ENCODE results near the gene PTRH1. TPM values are rescaled to one million over a fixed set of nuclear protein-coding genes. Genes with fewer than 3 reads are reported as not detected.

Gene PTRH1
- total and polyA plus RNA-seq, 2 of the 13 experiments (the other 11 are each of a cell fraction or from before 2014, with no cell fraction given) = 4.0 to 10.4 TPM

DNA sequence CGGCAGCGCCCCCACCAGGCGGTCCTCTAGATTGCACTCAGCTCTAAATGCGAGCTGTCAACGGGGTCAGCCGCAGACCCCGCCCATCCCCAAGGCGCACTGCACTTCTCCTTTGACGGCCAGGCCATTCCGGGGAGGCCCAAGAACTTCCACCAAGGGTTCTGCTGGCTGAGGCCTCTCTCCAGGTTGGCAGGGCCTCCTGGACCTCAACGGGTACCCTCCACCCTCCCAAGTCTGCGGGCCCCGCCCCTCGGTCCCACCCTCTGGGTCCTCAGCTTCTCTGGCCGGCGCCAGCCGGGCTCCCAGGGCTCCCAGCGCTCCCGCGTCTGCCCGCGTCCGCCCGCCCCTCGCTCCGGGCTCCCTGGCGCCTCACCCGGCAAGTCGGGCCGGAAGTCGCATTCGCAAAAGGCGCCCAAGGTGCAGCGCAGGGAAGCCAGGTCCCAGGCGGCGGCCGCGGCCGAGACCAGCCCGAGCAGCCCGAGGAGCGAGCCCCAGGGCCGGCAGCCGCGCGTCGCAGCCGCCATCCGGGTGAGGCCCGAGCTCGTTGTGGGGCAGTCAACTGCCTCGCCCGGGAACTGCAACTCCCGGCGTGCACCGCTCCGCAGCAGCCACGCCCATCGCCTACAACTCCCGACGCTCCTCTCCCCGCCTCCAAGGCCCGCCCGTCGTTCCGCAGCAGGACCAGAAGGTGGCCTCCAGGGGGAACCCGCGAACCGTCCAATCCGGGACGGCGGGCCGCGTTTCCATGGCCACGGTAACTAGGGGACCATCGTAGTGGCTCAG is 19.5 kb upstream of the PTRH1 start, which contains the start of gene TOR2A (continued):
- TF ChIP-seq, protein P1, sequence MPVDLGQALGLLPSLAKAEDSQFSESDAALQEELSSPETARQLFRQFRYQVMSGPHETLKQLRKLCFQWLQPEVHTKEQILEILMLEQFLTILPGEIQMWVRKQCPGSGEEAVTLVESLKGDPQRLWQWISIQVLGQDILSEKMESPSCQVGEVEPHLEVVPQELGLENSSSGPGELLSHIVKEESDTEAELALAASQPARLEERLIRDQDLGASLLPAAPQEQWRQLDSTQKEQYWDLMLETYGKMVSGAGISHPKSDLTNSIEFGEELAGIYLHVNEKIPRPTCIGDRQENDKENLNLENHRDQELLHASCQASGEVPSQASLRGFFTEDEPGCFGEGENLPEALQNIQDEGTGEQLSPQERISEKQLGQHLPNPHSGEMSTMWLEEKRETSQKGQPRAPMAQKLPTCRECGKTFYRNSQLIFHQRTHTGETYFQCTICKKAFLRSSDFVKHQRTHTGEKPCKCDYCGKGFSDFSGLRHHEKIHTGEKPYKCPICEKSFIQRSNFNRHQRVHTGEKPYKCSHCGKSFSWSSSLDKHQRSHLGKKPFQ (CRISPR knock-in tag; IDR thresholded peaks at IDR 0.05; ENCODE audit: insufficient replicate concordance) = no peak
- TF ChIP-seq, protein P2, sequence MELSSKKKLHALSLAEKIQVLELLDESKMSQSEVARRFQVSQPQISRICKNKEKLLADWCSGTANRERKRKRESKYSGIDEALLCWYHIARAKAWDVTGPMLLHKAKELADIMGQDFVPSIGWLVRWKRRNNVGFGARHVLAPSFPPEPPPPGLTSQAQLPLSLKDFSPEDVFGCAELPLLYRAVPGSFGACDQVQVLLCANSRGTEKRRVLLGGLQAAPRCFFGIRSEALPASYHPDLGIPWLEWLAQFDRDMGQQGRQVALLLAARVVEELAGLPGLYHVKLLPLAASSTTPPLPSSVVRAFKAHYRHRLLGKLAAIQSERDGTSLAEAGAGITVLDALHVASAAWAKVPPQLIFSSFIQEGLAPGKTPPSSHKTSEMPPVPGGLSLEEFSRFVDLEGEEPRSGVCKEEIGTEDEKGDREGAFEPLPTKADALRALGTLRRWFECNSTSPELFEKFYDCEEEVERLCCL (CRISPR knock-in tag; IDR thresholded peaks at IDR 0.05; ENCODE audit: borderline replicate concordance) = no peak
- TF ChIP-seq, protein P3, sequence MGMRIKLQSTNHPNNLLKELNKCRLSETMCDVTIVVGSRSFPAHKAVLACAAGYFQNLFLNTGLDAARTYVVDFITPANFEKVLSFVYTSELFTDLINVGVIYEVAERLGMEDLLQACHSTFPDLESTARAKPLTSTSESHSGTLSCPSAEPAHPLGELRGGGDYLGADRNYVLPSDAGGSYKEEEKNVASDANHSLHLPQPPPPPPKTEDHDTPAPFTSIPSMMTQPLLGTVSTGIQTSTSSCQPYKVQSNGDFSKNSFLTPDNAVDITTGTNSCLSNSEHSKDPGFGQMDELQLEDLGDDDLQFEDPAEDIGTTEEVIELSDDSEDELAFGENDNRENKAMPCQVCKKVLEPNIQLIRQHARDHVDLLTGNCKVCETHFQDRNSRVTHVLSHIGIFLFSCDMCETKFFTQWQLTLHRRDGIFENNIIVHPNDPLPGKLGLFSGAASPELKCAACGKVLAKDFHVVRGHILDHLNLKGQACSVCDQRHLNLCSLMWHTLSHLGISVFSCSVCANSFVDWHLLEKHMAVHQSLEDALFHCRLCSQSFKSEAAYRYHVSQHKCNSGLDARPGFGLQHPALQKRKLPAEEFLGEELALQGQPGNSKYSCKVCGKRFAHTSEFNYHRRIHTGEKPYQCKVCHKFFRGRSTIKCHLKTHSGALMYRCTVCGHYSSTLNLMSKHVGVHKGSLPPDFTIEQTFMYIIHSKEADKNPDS (CRISPR knock-in tag; IDR thresholded peaks at IDR 0.05) = no peak
- TF ChIP-seq FOSL1 (CRISPR knock-in tag; IDR thresholded peaks at IDR 0.05; ENCODE audit: borderline replicate concordance) (no peak), ZNF615 (CRISPR knock-in tag; IDR thresholded peaks at IDR 0.05; ENCODE audit: borderline replicate concordance) (no peak), ZFP41 (CRISPR knock-in tag; IDR thresholded peaks at IDR 0.05; ENCODE audit: borderline replicate concordance) (no peak), ZSCAN12 (CRISPR knock-in tag; IDR thresholded peaks at IDR 0.05) (no peak), SCMH1 (CRISPR knock-in tag; IDR thresholded peaks at IDR 0.05; ENCODE audit: borderline replicate concordance) (no peak), ZNF224 (CRISPR knock-in tag; IDR thresholded peaks at IDR 0.05) (no peak), ZNF839 (CRISPR knock-in tag; IDR thresholded peaks at IDR 0.05; ENCODE audit: borderline replicate concordance) (no peak; the same call in 1 of the 2 replicates), ARNT2 (CRISPR knock-in tag; IDR thresholded peaks at IDR 0.05; ENCODE audit: low read depth) (peak; percentile 77), SRSF1 (optimal IDR thresholded peaks at IDR 0.05; ENCODE audit: low read depth, low read length) (no peak), ZNF354B (CRISPR knock-in tag; IDR thresholded peaks at IDR 0.05) (0 out of 2 replicates have a peak, but pooled peaks have one; percentile 23)
- TF ChIP-seq, protein P4, sequence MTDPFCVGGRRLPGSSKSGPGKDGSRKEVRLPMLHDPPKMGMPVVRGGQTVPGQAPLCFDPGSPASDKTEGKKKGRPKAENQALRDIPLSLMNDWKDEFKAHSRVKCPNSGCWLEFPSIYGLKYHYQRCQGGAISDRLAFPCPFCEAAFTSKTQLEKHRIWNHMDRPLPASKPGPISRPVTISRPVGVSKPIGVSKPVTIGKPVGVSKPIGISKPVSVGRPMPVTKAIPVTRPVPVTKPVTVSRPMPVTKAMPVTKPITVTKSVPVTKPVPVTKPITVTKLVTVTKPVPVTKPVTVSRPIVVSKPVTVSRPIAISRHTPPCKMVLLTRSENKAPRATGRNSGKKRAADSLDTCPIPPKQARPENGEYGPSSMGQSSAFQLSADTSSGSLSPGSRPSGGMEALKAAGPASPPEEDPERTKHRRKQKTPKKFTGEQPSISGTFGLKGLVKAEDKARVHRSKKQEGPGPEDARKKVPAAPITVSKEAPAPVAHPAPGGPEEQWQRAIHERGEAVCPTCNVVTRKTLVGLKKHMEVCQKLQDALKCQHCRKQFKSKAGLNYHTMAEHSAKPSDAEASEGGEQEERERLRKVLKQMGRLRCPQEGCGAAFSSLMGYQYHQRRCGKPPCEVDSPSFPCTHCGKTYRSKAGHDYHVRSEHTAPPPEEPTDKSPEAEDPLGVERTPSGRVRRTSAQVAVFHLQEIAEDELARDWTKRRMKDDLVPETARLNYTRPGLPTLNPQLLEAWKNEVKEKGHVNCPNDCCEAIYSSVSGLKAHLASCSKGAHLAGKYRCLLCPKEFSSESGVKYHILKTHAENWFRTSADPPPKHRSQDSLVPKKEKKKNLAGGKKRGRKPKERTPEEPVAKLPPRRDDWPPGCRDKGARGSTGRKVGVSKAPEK (CRISPR knock-in tag; IDR thresholded peaks at IDR 0.05; ENCODE audit: borderline replicate concordance) = no peak
- TF ChIP-seq, protein P5, sequence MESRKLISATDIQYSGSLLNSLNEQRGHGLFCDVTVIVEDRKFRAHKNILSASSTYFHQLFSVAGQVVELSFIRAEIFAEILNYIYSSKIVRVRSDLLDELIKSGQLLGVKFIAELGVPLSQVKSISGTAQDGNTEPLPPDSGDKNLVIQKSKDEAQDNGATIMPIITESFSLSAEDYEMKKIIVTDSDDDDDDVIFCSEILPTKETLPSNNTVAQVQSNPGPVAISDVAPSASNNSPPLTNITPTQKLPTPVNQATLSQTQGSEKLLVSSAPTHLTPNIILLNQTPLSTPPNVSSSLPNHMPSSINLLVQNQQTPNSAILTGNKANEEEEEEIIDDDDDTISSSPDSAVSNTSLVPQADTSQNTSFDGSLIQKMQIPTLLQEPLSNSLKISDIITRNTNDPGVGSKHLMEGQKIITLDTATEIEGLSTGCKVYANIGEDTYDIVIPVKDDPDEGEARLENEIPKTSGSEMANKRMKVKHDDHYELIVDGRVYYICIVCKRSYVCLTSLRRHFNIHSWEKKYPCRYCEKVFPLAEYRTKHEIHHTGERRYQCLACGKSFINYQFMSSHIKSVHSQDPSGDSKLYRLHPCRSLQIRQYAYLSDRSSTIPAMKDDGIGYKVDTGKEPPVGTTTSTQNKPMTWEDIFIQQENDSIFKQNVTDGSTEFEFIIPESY (CRISPR knock-in tag; IDR thresholded peaks at IDR 0.05) = peak; percentile 77; the same call in 1 of the 2 replicates
- TF ChIP-seq, protein P6, sequence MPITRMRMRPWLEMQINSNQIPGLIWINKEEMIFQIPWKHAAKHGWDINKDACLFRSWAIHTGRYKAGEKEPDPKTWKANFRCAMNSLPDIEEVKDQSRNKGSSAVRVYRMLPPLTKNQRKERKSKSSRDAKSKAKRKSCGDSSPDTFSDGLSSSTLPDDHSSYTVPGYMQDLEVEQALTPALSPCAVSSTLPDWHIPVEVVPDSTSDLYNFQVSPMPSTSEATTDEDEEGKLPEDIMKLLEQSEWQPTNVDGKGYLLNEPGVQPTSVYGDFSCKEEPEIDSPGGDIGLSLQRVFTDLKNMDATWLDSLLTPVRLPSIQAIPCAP (CRISPR knock-in tag; IDR thresholded peaks at IDR 0.05; ENCODE audit: low read depth) = 0 out of 2 replicates have a peak, but pooled peaks have one; percentile 67
